Activated CD4-positive, CD25-positive, alpha-beta regulatory T cell (primary cell): ENCODE data around the gene TEK.

Experiments
- DNase-seq, 4 experiments: peaks; one replicate each; lab custom pipeline; 2025; lab: John Stamatoyannopoulos, UW

Gene TEK

GRCh38 chr9:27124151-27124550 lies 15.1 kb downstream of the TEK start:
- no peak for DNase-seq

- DNase-seq = no peak
Measured at GRCh38 chr9:27125030-27125429, 16.0 kb downstream of the TEK start.

- DNase-seq = no peak
Measured at GRCh38 chr9:27125936-27126335, 16.9 kb downstream of the TEK start.

GRCh38 chr9:27126670-27127069 lies 17.6 kb downstream of the TEK start:
- no peak for DNase-seq

- DNase-seq = no peak
Measured at GRCh38 chr9:27129221-27129620, 20.2 kb downstream of the TEK start.

- DNase-seq = no peak
Measured at GRCh38 chr9:27131731-27132130, 22.7 kb downstream of the TEK start.

GRCh38 chr9:27133817-27134216 lies 24.8 kb downstream of the TEK start:
- no peak for DNase-seq

GRCh38 chr9:27142299-27142930 lies 33.4 kb downstream of the TEK start:
- DNase-seq = no peak

- DNase-seq = no peak
Measured at GRCh38 chr9:27145143-27145542, 36.1 kb downstream of the TEK start.

- DNase-seq = no peak
Measured at GRCh38 chr9:27149651-27150050, 40.6 kb downstream of the TEK start.

GRCh38 chr9:27150746-27151406 lies 41.9 kb downstream of the TEK start:
- no peak for DNase-seq

- no peak for DNase-seq
Measured at GRCh38 chr9:27151693-27152404, 42.8 kb downstream of the TEK start.

GRCh38 chr9:27152405-27152718 lies 43.3 kb downstream of the TEK start:
- no peak for DNase-seq

GRCh38 chr9:27154908-27155307 lies 45.9 kb downstream of the TEK start:
- no peak for DNase-seq

- DNase-seq = no peak
Measured at GRCh38 chr9:27157097-27157496, 48.1 kb downstream of the TEK start.

GRCh38 chr9:27157736-27158135 lies 48.7 kb downstream of the TEK start:
- no peak for DNase-seq

- no peak for DNase-seq
Measured at GRCh38 chr9:27160636-27161035, 51.6 kb downstream of the TEK start.

GRCh38 chr9:27162045-27162444 lies 53.0 kb downstream of the TEK start:
- no peak for DNase-seq

- no peak for DNase-seq
Measured at GRCh38 chr9:27165068-27165467, 56.0 kb downstream of the TEK start.

- no peak for DNase-seq
Measured at GRCh38 chr9:27165670-27166069, 56.6 kb downstream of the TEK start.

GRCh38 chr9:27168496-27168895 lies 59.5 kb downstream of the TEK start:
- DNase-seq = no peak

- DNase-seq = no peak
Measured at GRCh38 chr9:27168951-27169350, 59.9 kb downstream of the TEK start.

- no peak for DNase-seq
Measured at GRCh38 chr9:27176971-27177370, 67.9 kb downstream of the TEK start.
